K562 (cell line): ENCODE measurements around the gene MYO10. TPM values are rescaled to one million over a fixed set of nuclear protein-coding genes. Genes with fewer than 3 reads are reported as not detected.
"Not testable (repeated sequence)": the region's sequence is repeated elsewhere in the genome, so short reads cannot be mapped to it uniquely, and the experiment has no call there.

Source experiments
- ATAC-seq: fragments of 200-7000 bp; cut with Tn5 transposase; 3 replicates; pipeline ENCODE4 v1.9.1; 2020; ENCODE audit warnings: moderate library complexity
- BruUV-seq: library from RNA; stranded (reverse); fragments of 400-500 nt; replicated peaks from 2 replicates; lab custom pipeline; 2021; lab: Mats Ljungman, UMichigan
- CTCF ChIA-PET: fragments of 300-600 bp; formaldehyde crosslinking; extraction: SDS; loops from one replicate; lab custom pipeline; 2021; ENCODE audit warnings: low intra/inter-chr PET ratio; lab: Yijun Ruan, JAX
- POLR2A ChIA-PET: fragments of 300-600, 350-650 bp; sonication (Branson Sonifier 250); formaldehyde crosslinking; extraction: SDS; loops from one replicate; lab custom pipeline; 2021; ENCODE audit warnings: antibody characterized with exemption, inconsistent platforms; lab: Yijun Ruan, JAX
- DNase-seq, 4 experiments: peaks; one replicate each; pipeline versions ENCODE4 v3.0.0 to v3.0.0-alpha.2; 2011 to 2018; ENCODE audit warnings: low spot score in 3 of 4, mixed read lengths in 3 of 4; ENCODE audit errors: extremely low read depth in 1 of 4
- FAIRE-seq: peaks from 2 replicates; lab custom pipeline; 2011; peaks lifted over from hg19 to GRCh38; lab: Jason Lieb, UNC
- H2AFZ ChIP-seq: 2 replicates; pipeline ENCODE4 v1.6.0; 2011; ENCODE audit warnings: low read depth, low read length, control low read depth, inconsistent platforms
- H3K27ac ChIP-seq: fragments of 200-600 bp; 3 replicates; pipeline ENCODE4 v1.8.0; 2011; ENCODE audit warnings: low read depth, mild to moderate bottlenecking, control low read depth, inconsistent platforms, low read length, moderate library complexity, mixed read lengths; ENCODE audit errors: extremely low read depth
- H3K27me3 ChIP-seq, 2 experiments: fragments of 300-600 bp in 1 of 2; 2 replicates in 1 of 2; 3 replicates in 1 of 2; pipeline versions ENCODE4 v1.6.0 to v1.8.0; 2011; ENCODE audit warnings: inconsistent platforms in 2 of 2, low read length in 2 of 2, mild to moderate bottlenecking in 1 of 2, mixed read lengths in 1 of 2, moderate library complexity in 1 of 2; ENCODE audit not compliant: control insufficient read depth in 2 of 2, insufficient read depth in 2 of 2
- H3K36me3 ChIP-seq: fragments of 300-600 bp; 3 replicates; pipeline ENCODE4 v1.8.0; 2011; ENCODE audit warnings: mild to moderate bottlenecking, low read length, inconsistent platforms; ENCODE audit not compliant: control insufficient read depth, insufficient read depth
- H3K4me1 ChIP-seq, 2 experiments: fragments of 200-600 bp in 1 of 2; replicated peaks in 1 of 2; 2 replicates in 1 of 2; 3 replicates in 1 of 2; pipeline versions ENCODE4 v1.5.1 to v1.8.0; 2011; ENCODE audit warnings: inconsistent platforms in 2 of 2, low read length in 2 of 2, mild to moderate bottlenecking in 1 of 2, mixed read lengths in 1 of 2, moderate library complexity in 1 of 2; ENCODE audit not compliant: control insufficient read depth in 2 of 2, insufficient read depth in 2 of 2
- H3K4me2 ChIP-seq: 2 replicates; pipeline ENCODE4 v1.6.1; 2011; ENCODE audit warnings: low read length, control low read depth, inconsistent platforms, mixed read lengths; ENCODE audit not compliant: insufficient read depth
- H3K4me3 ChIP-seq: fragments of 200-600 bp; sonication (generic), shearing (Covaris generic); 2 replicates; pipeline ENCODE4 v1.5.1; 2016; ENCODE audit warnings: control low read depth, inconsistent platforms
- H3K79me2 ChIP-seq: fragments of 200-600 bp; 3 replicates; pipeline ENCODE4 v1.8.0; 2011; ENCODE audit warnings: low read length, inconsistent platforms; ENCODE audit not compliant: control insufficient read depth, insufficient read depth
- H3K9ac ChIP-seq, 2 experiments: 2 replicates each; pipeline versions ENCODE4 v1.6.0 to v1.6.1; 2011; ENCODE audit warnings: low read depth in 2 of 2, low read length in 2 of 2, control low read depth in 1 of 2, inconsistent platforms in 1 of 2, mild to moderate bottlenecking in 1 of 2, mixed read lengths in 1 of 2; ENCODE audit not compliant: insufficient read depth in 1 of 2
- H3K9me1 ChIP-seq: one replicate; pipeline ENCODE4 v1.6.0; 2011; ENCODE audit warnings: inconsistent platforms, mild to moderate bottlenecking, low read length, moderate library complexity; ENCODE audit not compliant: control insufficient read depth, insufficient read depth
- H3K9me3 ChIP-seq: replicated peaks from 2 replicates; pipeline ENCODE4 v1.5.1; 2011; ENCODE audit warnings: low read depth, low read length, inconsistent platforms; ENCODE audit not compliant: control insufficient read depth, insufficient read depth
- H4K20me1 ChIP-seq: replicated peaks from 2 replicates; pipeline ENCODE4 v1.6.1; 2011; ENCODE audit warnings: low read length, inconsistent platforms, mixed read lengths; ENCODE audit not compliant: control insufficient read depth, insufficient read depth
- FOXJ3 ChIP-seq: sonication (generic); formaldehyde crosslinking; IDR thresholded peaks from 2 replicates; pipeline ENCODE4 v1.4.0; 2020; ENCODE audit warnings: mild to moderate bottlenecking, missing genetic modification reagents
- GABPB2 ChIP-seq: fragments of 250-450 bp; sonication (Bioruptor Pico); conservative IDR thresholded peaks from 2 replicates; pipeline ENCODE4 v1.5.1; 2021; ENCODE audit warnings: mild to moderate bottlenecking
- GTF2E2 ChIP-seq: fragments of 200-800 bp; sonication (Bioruptor generic); IDR thresholded peaks from 2 replicates; pipeline ENCODE4 v1.6.1; 2016; ENCODE audit warnings: missing genetic modification characterization, missing compliant biosample characterization
- MTA2 ChIP-seq: fragments of 450-650 bp; IDR thresholded peaks from 2 replicates; pipeline ENCODE4 v1.6.1; 2016; ENCODE audit warnings: low read depth
- NBN ChIP-seq: fragments of 450-650 bp; IDR thresholded peaks from 2 replicates; pipeline ENCODE4 v1.6.1; 2016; ENCODE audit warnings: low read depth, mild to moderate bottlenecking
- NFXL1 ChIP-seq: fragments of 450-650 bp; formaldehyde crosslinking; IDR thresholded peaks from 2 replicates; pipeline ENCODE4 v1.4.0; 2021; ENCODE audit warnings: mild to moderate bottlenecking
- PTBP1 ChIP-seq: fragments of 200-400 bp; formaldehyde crosslinking; IDR thresholded peaks from 2 replicates; pipeline ENCODE4 v1.6.1; 2017; ENCODE audit warnings: low read depth, low read length
- RFX5 ChIP-seq: IDR thresholded peaks from 2 replicates; pipeline ENCODE4 v1.6.1; 2011; ENCODE audit warnings: low read depth, mild to moderate bottlenecking, improper control_type of control experiment, low read length
- ZNF324 ChIP-seq: fragments of 250-450 bp; sonication (Bioruptor Pico); IDR thresholded peaks from 2 replicates; pipeline ENCODE4 v1.4.0; 2020; ENCODE audit warnings: mild to moderate bottlenecking
- ZNF830 ChIP-seq: fragments of 250-450 bp; sonication (Bioruptor Pico); IDR thresholded peaks from 2 replicates; pipeline ENCODE4 v1.5.0; 2021; ENCODE audit warnings: mild to moderate bottlenecking
- WGBS: fragments of 100-300 bp; shearing (Covaris generic); methylation state at CpG from one replicate; pipeline ENCODE4 v1.1.6; 2016; ENCODE audit warnings: low coverage, mixed read lengths; ENCODE audit not compliant: insufficient coverage; ENCODE audit errors: missing lambda C conversion rate; 5-methylcytosine and 5-hydroxymethylcytosine counted together
- in situ Hi-C: fragments of 300-500 bp; cut with MboI; formaldehyde crosslinking; loops from 4 replicates; pipeline ENCODE4 v1.15.0; 2018; ENCODE audit warnings: inconsistent platforms, mixed read lengths
- intact Hi-C: fragments of 100-400 bp; cut with micrococcal nuclease; formaldehyde crosslinking; loops from 2 replicates; pipeline ENCODE4 v1.14.2; 2022
- polyA plus RNA-seq, 8 experiments: library from polyadenylated mRNA; depleted of rRNA in 4 of 8; stranded (reverse) in 5 of 8; unstranded in 3 of 8; fragments of >200 nt; fragmentation: Nextera tagmentation in 2 of 8; fragmentation: Illumina TruSeq in 1 of 8; extraction: Ambion mirVana in 2 of 8; extraction: Trizol in 1 of 8; gene quantifications; 2 replicates each; pipeline versions ENCODE4 v1.2.1 to v1.2.3, GENCODE V29; 2011 to 2014; ENCODE audit warnings: inconsistent platforms in 1 of 8, missing spikeins in 1 of 8
- total RNA-seq, 7 experiments: library from RNA; depleted of rRNA in 6 of 7; stranded (reverse); fragments of >200 nt in 6 of 7; fragmentation: Illumina TruSeq in 2 of 7; extraction: Trizol in 2 of 7; gene quantifications; 2 replicates each; pipeline versions ENCODE4 v1.2.1 to v1.2.3, GENCODE V29; 2011 to 2021; ENCODE audit warnings: low replicate concordance in 1 of 7

MYO10 gene
- total and polyA plus RNA-seq, 9 of the 15 experiments (the other 6 are each of a cell fraction or from before 2014, with no cell fraction given), result 0.04 to 0.24 TPM; not detected in 7

DNA sequence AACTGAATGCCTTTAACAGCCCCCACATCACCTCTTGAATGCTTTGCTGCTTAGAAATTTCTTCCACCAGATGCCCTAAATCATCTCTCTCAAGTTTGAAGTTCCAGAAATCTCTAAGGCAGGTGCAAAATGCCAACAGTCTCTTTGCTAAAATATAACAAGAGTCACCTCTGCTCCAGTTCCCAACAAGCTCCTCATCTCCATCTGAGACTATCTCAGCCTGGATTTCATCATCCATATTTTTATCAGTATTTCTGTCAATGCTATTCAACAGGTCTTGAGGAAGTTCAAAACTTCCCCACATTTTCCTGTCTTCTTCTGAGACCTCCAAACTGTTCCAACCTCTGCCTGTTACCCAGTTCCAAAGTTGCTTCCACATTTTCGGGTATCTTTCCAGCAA is 61.7 kb downstream of the MYO10 start:
- H3K27me3 ChIP-seq, H3K9me1 ChIP-seq, BruUV-seq, DNase-seq, H3K79me2 ChIP-seq, H3K9ac ChIP-seq, intact Hi-C loops, POLR2A ChIA-PET, ATAC-seq, CTCF ChIA-PET, H3K4me1 ChIP-seq, H3K4me2 ChIP-seq, in situ Hi-C loops, H3K27ac ChIP-seq, H4K20me1 ChIP-seq, H3K9me3 ChIP-seq, H2AFZ ChIP-seq, FAIRE-seq, H3K4me3 ChIP-seq, H3K36me3 ChIP-seq: not testable (repeated sequence)
- 0% methylated on average over 1 of the region's 1 CpG for WGBS

GRCh38 chr5:16871746-16872339 is 64.2 kb downstream of the MYO10 start:
- H4K20me1 ChIP-seq, result no peaks in the 10 kb centered on the region
- DNase-seq, result no peak
- in situ Hi-C loops (no loop called here), intact Hi-C loops (no loop called here)
- no peaks in the 10 kb centered on the region for H3K9me3 ChIP-seq
- no peak overlapping the region for H2AFZ ChIP-seq
- no peak overlapping the region for H3K4me2 ChIP-seq
- no peaks in the 10 kb centered on the region for H3K4me1 ChIP-seq
- H3K27ac ChIP-seq, result no peak overlapping the region
- TF ChIP-seq GTF2E2 (tag) (no peak), ZNF324 (CRISPR knock-in tag) (no peak), NBN (no peak), ZNF830 (no peak), NFXL1 (no peak), GABPB2 (CRISPR knock-in tag) (no peak), RFX5 (no peak), MTA2 (no peak), FOXJ3 (CRISPR knock-in tag) (no peak), PTBP1 (no peak)
- H3K36me3 ChIP-seq, result no peaks in the 10 kb centered on the region
- ChIA-PET POLR2A (no interaction called here), CTCF (no interaction called here)
- no peak for FAIRE-seq
- H3K9ac ChIP-seq, result no peak overlapping the region
- H3K4me3 ChIP-seq, result no peak overlapping the region
- H3K9me1 ChIP-seq, result no peaks in the 10 kb centered on the region
- WGBS, result 0% methylated on average over 4 of the region's 4 CpGs
- ATAC-seq, result no peak
- no TSS peak for BruUV-seq
- H3K79me2 ChIP-seq, result no peaks in the 10 kb centered on the region
- peaks cover 0 to 5% of the 10 kb centered on the region in 2 experiments; a peak in 2 of 5 replicates for H3K27me3 ChIP-seq
